Measurements from ENCODE around the gene MON1A. TPM values are rescaled to one million over a fixed set of nuclear protein-coding genes. Genes with fewer than 3 reads are reported as not detected.

Gene MON1A
- total RNA-seq, 2 experiments from 2014 or later: 6.9 to 8.5 TPM

- POLR2A ChIA-PET: interaction anchor here (0.8 to 4.7 kb wide), 5 partner anchors 10 to 370 kb away, joined by 3 to 28 read pairs (median 3); partner anchors contain the start of genes RBM6 and UBA7
- Mint-ChIP-seq H3K27me3 (no peaks in the 10 kb centered on the region), H3K4me3 (peak overlapping the region; percentile 86), H3K4me1 (ENCODE audit: low read depth) (peaks cover 25% of the 10 kb centered on the region), H3K9me3 (no peaks in the 10 kb centered on the region), H3K27ac (peak overlapping the region; percentile 90), H3K36me3 (ENCODE audit: low read depth) (peaks cover 3% of the 10 kb centered on the region)
- intact Hi-C loops (cut with micrococcal nuclease): no loop called here
- no peak for DNase-seq
- TF ChIP-seq CTCF (IDR thresholded peaks at IDR 0.05): no peak
- no peak for ATAC-seq
- CTCF ChIA-PET: interaction anchor here (0.9 to 1.5 kb wide), 5 partner anchors 28 to 218 kb away, joined by 3 to 8 read pairs (median 4); partner anchors contain the start of gene INKA1
Observed at GRCh38 chr3:49930168-49930690, 618 bp upstream of the MON1A start.

GRCh38 chr3:49928481-49929017 lies 1.1 kb downstream of the MON1A start:
- Mint-ChIP-seq H3K4me3 (peak overlapping the region; percentile 86), H3K27me3 (no peaks in the 10 kb centered on the region), H3K9me3 (no peaks in the 10 kb centered on the region), H3K36me3 (ENCODE audit: low read depth) (peaks cover 8% of the 10 kb centered on the region), H3K4me1 (ENCODE audit: low read depth) (peaks cover 25% of the 10 kb centered on the region), H3K27ac (peak overlapping the region; percentile 73)
- ATAC-seq (no peak), DNase-seq (no peak)
- no peak for TF ChIP-seq CTCF (IDR thresholded peaks at IDR 0.05)
- intact Hi-C loops (cut with micrococcal nuclease): no loop called here
- CTCF ChIA-PET: interaction anchor here (0.7 to 3.1 kb wide), 5 partner anchors 12 to 126 kb away, joined by 3 to 10 read pairs (median 4); partner anchors contain the start of genes INKA1 and RBM6
- POLR2A ChIA-PET: interaction anchor here (0.7 to 4.7 kb wide), 3 partner anchors 11 to 194 kb away, joined by 3 to 28 read pairs (median 3); partner anchors contain the start of gene RBM6

GRCh38 chr3:49927798-49928197 lies 1.8 kb downstream of the MON1A start:
- intact Hi-C loops (cut with micrococcal nuclease): no loop called here
- Mint-ChIP-seq H3K27me3 (no peaks in the 10 kb centered on the region), H3K27ac (no peak overlapping the region), H3K9me3 (no peaks in the 10 kb centered on the region), H3K36me3 (ENCODE audit: low read depth) (peaks cover 8% of the 10 kb centered on the region), H3K4me1 (ENCODE audit: low read depth) (peaks cover 25% of the 10 kb centered on the region), H3K4me3 (no peak overlapping the region)
- DNase-seq (no peak), ATAC-seq (no peak)
- no peak for TF ChIP-seq CTCF (IDR thresholded peaks at IDR 0.05)
- CTCF ChIA-PET: interaction anchor here (0.7 to 3.1 kb wide), 3 partner anchors 20 to 125 kb away, joined by 3 to 10 read pairs (median 3); partner anchors contain the start of gene INKA1
- POLR2A ChIA-PET: interaction anchor here (4.7 kb wide), 1 partner anchor 12 kb away, joined by 28 read pairs; the partner anchor contains the start of gene RBM6

- no peak for TF ChIP-seq CTCF (IDR thresholded peaks at IDR 0.05)
- Mint-ChIP-seq H3K27me3 (no peaks in the 10 kb centered on the region), H3K36me3 (ENCODE audit: low read depth) (peaks cover 8% of the 10 kb centered on the region), H3K4me3 (no peak overlapping the region), H3K9me3 (no peaks in the 10 kb centered on the region), H3K4me1 (ENCODE audit: low read depth) (peaks cover 25% of the 10 kb centered on the region), H3K27ac (no peak overlapping the region)
- ChIA-PET CTCF (no interaction called here), POLR2A (no interaction called here)
- DNase-seq (no peak), ATAC-seq (no peak)
- intact Hi-C loops (cut with micrococcal nuclease): no loop called here
Observed at GRCh38 chr3:49926117-49926728, 3.4 kb downstream of the MON1A start.

GRCh38 chr3:49925485-49925884 lies 4.1 kb downstream of the MON1A start:
- TF ChIP-seq CTCF (IDR thresholded peaks at IDR 0.05): no peak
- ATAC-seq (no peak), DNase-seq (no peak)
- H3K4me3 Mint-ChIP-seq: no peak overlapping the region
- no peaks in the 10 kb centered on the region for H3K27me3 Mint-ChIP-seq
- POLR2A ChIA-PET: no interaction called here
- no peak overlapping the region for H3K27ac Mint-ChIP-seq
- intact Hi-C loops (cut with micrococcal nuclease): no loop called here
- CTCF ChIA-PET: no interaction called here
- peaks cover 8% of the 10 kb centered on the region for H3K36me3 Mint-ChIP-seq (ENCODE audit: low read depth)
- H3K4me1 Mint-ChIP-seq (ENCODE audit: low read depth): peaks cover 25% of the 10 kb centered on the region
- no peaks in the 10 kb centered on the region for H3K9me3 Mint-ChIP-seq
